HL-60 (cell line): ENCODE measurements around the gene MYLK2.

Experiments
- DNase-seq, 2 experiments: peaks; one replicate each; pipeline ENCODE4 v3.0.0-alpha.2; 2010 to 2020; ENCODE audit warnings: low read depth in 1 of 2, low spot score in 1 of 2
- H3K27ac ChIP-seq: fragments of 250-450 bp; sonication (Bioruptor Pico); replicated peaks from 2 replicates; pipeline ENCODE4 v1.5.1; 2020; ENCODE audit warnings: mild to moderate bottlenecking, moderate library complexity
- H3K27me3 ChIP-seq: fragments of 250-450 bp; sonication (Bioruptor Pico); 2 replicates; pipeline ENCODE4 v1.5.1; 2021; ENCODE audit warnings: mild to moderate bottlenecking, moderate library complexity; ENCODE audit not compliant: insufficient read depth, poor library complexity, severe bottlenecking
- H3K4me3 ChIP-seq: replicated peaks from 2 replicates; pipeline ENCODE4 v1.5.1; 2011; ENCODE audit warnings: mild to moderate bottlenecking, control low read depth, low read length; ENCODE audit not compliant: insufficient read depth
- CTCF ChIP-seq: IDR thresholded peaks from one replicate; pipeline ENCODE4 v1.5.1; 2011; ENCODE audit warnings: low read length, control low read depth, inconsistent platforms; ENCODE audit not compliant: insufficient read depth
- GABPA ChIP-seq: IDR thresholded peaks from 2 replicates; pipeline ENCODE4 v1.6.1; 2012; ENCODE audit warnings: low read depth
- POLR2AphosphoS5 ChIP-seq: IDR thresholded peaks from 2 replicates; pipeline ENCODE4 v1.6.1; 2012; ENCODE audit warnings: low read depth
- REST ChIP-seq: IDR thresholded peaks from 2 replicates; pipeline ENCODE4 v1.6.1; 2012; ENCODE audit warnings: low read depth; ENCODE audit not compliant: insufficient replicate concordance
- SPI1 ChIP-seq: IDR thresholded peaks from 2 replicates; pipeline ENCODE4 v1.6.1; 2012; ENCODE audit warnings: low read depth, mild to moderate bottlenecking, borderline replicate concordance

MYLK2 gene

GRCh38 chr20:31835554-31835953 is 16.4 kb downstream of the MYLK2 start:
- H3K4me3 ChIP-seq, result no peak overlapping the region
- no peak overlapping the region for H3K27ac ChIP-seq
- DNase-seq, result no peak
- no peaks in the 10 kb centered on the region for H3K27me3 ChIP-seq
- no peak for TF ChIP-seq CTCF
- no peak for TF ChIP-seq POLR2AphosphoS5
- no peak for TF ChIP-seq REST
- TF ChIP-seq GABPA, result no peak
- TF ChIP-seq SPI1, result no peak

- Histone ChIP-seq H3K27me3 (no peaks in the 10 kb centered on the region), H3K27ac (no peak overlapping the region), H3K4me3 (no peak overlapping the region)
- TF ChIP-seq GABPA (no peak), POLR2AphosphoS5 (peak; percentile 94)
- DNase-seq, result peak; percentile 65 to 91
Measured at GRCh38 chr20:31835977-31836852, 17.1 kb downstream of the MYLK2 start.

- TF ChIP-seq CTCF (no peak), GABPA (no peak), SPI1 (no peak), REST (no peak), POLR2AphosphoS5 (no peak)
- no peak overlapping the region for H3K27ac ChIP-seq
- no peak for DNase-seq
- no peaks in the 10 kb centered on the region for H3K27me3 ChIP-seq
- H3K4me3 ChIP-seq, result no peak overlapping the region
Measured at GRCh38 chr20:31836853-31837608, 17.9 kb downstream of the MYLK2 start.

GRCh38 chr20:31837896-31838397 is 18.8 kb downstream of the MYLK2 start:
- no peaks in the 10 kb centered on the region for H3K27me3 ChIP-seq
- TF ChIP-seq REST, result no peak
- no peak for TF ChIP-seq GABPA
- no peak for TF ChIP-seq CTCF
- no peak for TF ChIP-seq POLR2AphosphoS5
- no peak for TF ChIP-seq SPI1
- H3K27ac ChIP-seq, result no peak overlapping the region
- DNase-seq, result peak; percentile 24 to 25
- H3K4me3 ChIP-seq, result no peak overlapping the region
